ENCODE data around the gene IGF2BP2. TPM values are rescaled to one million over a fixed set of nuclear protein-coding genes. Genes with fewer than 3 reads are reported as not detected.

The IGF2BP2 gene
- total RNA-seq, result 2.9 TPM

DNA sequence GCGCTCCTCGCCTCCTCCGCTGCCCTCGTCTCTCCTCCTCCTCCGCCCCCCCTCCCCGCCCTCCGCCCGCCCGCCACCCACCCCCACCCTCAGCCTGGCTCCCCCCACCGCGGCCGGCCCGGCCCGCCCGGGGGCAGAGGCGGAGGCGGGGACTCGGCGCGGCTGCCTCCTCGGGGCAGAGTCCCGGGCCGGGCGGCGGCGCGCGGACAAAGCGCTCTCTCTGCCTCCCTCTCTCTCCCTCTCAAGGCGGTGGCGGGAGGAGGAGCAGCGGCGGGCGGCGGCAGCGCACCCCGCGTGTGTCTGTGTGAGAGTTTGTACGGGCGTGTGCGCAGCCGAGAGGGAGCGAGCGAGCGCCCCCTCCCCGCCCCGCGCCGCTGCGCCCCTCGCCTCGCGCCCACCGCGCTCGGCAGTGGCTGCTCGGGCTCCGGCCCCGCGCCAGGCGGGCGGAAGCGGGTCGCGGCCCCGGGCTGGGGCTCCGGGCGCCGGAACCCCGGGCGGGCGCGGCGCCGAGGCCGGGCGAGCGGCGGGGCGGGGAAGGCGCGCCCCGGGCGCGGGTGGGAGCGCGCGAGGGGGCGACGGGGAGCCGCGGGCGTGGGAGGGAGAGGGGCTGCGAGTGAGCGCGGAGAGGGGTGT, at the start of gene IGF2BP2:
TSS of gene IGF2BP2 (minus strand) at position 37 of the 633 bp plus-strand sequence. CDS start 82 bp downstream, outside the sequence.
- H3K27ac ChIP-seq, result peak within 1 kb of the TSS in 1 of 2 donors; percentile 29
- TF ChIP-seq, protein P1, sequence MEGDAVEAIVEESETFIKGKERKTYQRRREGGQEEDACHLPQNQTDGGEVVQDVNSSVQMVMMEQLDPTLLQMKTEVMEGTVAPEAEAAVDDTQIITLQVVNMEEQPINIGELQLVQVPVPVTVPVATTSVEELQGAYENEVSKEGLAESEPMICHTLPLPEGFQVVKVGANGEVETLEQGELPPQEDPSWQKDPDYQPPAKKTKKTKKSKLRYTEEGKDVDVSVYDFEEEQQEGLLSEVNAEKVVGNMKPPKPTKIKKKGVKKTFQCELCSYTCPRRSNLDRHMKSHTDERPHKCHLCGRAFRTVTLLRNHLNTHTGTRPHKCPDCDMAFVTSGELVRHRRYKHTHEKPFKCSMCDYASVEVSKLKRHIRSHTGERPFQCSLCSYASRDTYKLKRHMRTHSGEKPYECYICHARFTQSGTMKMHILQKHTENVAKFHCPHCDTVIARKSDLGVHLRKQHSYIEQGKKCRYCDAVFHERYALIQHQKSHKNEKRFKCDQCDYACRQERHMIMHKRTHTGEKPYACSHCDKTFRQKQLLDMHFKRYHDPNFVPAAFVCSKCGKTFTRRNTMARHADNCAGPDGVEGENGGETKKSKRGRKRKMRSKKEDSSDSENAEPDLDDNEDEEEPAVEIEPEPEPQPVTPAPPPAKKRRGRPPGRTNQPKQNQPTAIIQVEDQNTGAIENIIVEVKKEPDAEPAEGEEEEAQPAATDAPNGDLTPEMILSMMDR (IDR thresholded peaks at IDR 0.05), result no peak
- intact Hi-C loops (cut with DNase I), result no loop called here
- H3K36me3 ChIP-seq, result no peaks in the 10 kb centered on the region
- H3K4me1 ChIP-seq, result peaks cover 10 to 12% of the 10 kb centered on the region in 2 donors
- peak within 1 kb of the TSS; percentile 58 to 67 for H3K4me3 ChIP-seq
- DNase-seq (ENCODE audit: low spot score in 2 of 2), result peak in 1 of 2 donors; percentile 66
- peaks cover 12% of the 10 kb centered on the region for H3K27me3 ChIP-seq
- H3K9me3 ChIP-seq, result no peaks in the 10 kb centered on the region

DNA sequence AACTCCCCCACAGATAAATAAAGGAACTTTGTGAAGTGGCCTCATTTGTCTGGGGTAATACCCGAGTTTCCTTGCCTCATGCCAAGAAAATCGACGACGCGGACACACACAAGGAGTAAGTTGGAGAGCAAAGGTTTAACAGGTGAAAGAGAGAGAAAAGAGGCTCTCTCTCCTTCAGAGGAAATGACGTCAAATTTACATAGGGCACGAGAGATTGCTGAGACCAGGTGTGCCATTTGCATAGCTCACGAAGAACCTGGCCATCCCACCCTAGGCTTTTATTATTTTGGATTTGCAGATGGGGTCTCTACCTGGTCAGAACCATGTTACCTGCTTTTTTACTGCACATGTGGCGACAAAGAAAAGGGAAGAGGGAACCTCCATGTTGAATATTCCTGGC, 49.3 kb upstream of the IGF2BP2 start:
- Histone ChIP-seq H3K4me3 (no peak overlapping the region), H3K9me3 (no peaks in the 10 kb centered on the region), H3K27me3 (no peaks in the 10 kb centered on the region), H3K4me1 (no peaks in the 10 kb centered on the region), H3K36me3 (no peaks in the 10 kb centered on the region), H3K27ac (no peak overlapping the region)
- DNase-seq (ENCODE audit: low spot score in 2 of 2), result no peak
- intact Hi-C loops (cut with DNase I), result no loop called here
- TF ChIP-seq, protein P1 (IDR thresholded peaks at IDR 0.05), result no peak

DNA sequence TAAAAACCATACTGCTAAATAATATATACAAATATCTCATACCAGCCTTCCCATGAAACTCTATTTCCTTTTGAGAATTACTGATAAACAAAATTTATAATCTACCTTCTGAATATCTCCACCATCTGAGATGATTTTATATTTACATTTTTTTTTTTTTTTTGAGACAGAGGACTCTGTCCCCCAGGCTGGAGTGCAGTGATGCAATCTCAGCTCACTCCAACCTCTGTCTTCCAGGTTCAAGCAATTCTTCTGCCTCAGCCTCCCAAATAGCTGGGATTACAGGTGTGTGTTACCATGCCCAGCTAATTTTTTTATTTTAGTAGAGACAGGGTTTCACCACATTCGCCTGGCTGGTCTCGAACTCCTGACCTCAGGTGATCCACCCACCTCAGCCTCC, 42.8 kb upstream of the IGF2BP2 start:
- no peaks in the 10 kb centered on the region for H3K9me3 ChIP-seq
- DNase-seq (ENCODE audit: low spot score in 2 of 2), result no peak
- no peak overlapping the region for H3K27ac ChIP-seq
- no peaks in the 10 kb centered on the region for H3K4me1 ChIP-seq
- no peaks in the 10 kb centered on the region for H3K36me3 ChIP-seq
- H3K27me3 ChIP-seq, result no peaks in the 10 kb centered on the region
- no peak overlapping the region for H3K4me3 ChIP-seq
- intact Hi-C loops (cut with DNase I), result no loop called here
- TF ChIP-seq, protein P1 (IDR thresholded peaks at IDR 0.05), result no peak

DNA sequence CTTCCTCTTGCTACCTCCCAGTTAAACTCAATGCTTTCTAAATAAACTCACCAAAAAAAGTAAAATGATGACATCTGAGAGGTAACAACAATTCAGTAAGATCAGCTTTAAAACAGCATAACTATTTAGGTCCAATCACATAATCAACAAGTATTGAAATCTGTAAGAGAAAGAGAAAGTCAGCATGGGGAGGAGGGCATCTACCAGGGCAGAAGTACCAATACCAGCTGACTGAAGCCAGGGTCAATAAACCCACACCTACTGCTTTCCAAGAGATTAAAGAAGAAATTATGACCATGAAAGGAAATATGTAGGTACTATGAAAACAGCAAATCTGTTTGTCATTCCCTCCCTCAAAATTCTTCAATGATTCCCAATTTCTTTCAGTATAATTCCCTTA, 42.2 kb upstream of the IGF2BP2 start:
- intact Hi-C loops (cut with DNase I), result no loop called here
- Histone ChIP-seq H3K27me3 (no peaks in the 10 kb centered on the region), H3K4me3 (no peak overlapping the region), H3K4me1 (no peaks in the 10 kb centered on the region), H3K9me3 (no peaks in the 10 kb centered on the region), H3K36me3 (no peaks in the 10 kb centered on the region), H3K27ac (no peak overlapping the region)
- DNase-seq (ENCODE audit: low spot score in 2 of 2), result no peak
- TF ChIP-seq, protein P1 (IDR thresholded peaks at IDR 0.05), result no peak

DNA sequence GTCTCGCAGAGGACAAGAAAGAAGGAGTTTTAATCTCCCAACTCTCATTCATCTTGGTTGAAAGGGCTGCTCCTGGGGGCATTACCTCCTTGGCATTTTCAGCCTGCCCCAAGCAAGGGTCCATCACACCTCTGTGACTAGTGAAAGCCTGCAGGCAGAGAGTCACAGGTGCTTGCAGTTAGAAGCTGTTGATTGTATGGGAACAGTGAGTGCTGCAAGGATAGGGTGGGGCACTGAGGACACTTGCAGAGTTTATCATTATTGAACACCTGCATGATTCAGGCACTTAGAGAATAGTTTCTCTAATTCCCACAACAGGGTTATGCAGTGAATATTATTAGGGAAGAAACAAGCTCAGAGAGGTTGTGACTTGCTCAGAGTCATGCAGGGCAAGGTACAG, 41.7 kb upstream of the IGF2BP2 start:
- Histone ChIP-seq H3K4me3 (no peak overlapping the region), H3K27me3 (no peaks in the 10 kb centered on the region), H3K9me3 (no peaks in the 10 kb centered on the region), H3K27ac (no peak overlapping the region), H3K36me3 (no peaks in the 10 kb centered on the region), H3K4me1 (no peaks in the 10 kb centered on the region)
- TF ChIP-seq, protein P1 (IDR thresholded peaks at IDR 0.05), result no peak
- no peak for DNase-seq (ENCODE audit: low spot score in 2 of 2)
- intact Hi-C loops (cut with DNase I), result no loop called here

DNA sequence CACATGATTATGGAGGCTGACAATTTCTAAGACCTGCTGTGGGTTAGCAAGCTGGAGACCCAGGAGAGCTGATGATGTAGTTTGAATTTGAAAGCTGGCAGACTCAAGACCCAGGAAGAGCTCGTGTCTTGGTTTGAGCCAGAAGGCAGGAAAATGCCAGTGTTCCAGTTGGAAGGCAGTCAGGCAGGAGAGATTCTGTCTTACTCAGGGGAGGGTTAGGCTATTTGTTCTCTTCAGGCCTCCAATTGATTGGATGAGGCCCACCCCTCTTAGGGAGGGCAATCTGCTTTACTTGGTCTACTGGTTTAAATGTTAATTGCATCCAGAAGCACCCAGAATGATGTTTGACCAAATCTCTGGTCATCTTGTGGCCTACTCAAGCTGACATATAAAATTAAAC, 40.4 kb upstream of the IGF2BP2 start:
- intact Hi-C loops (cut with DNase I), result no loop called here
- no peak overlapping the region for H3K27ac ChIP-seq
- no peaks in the 10 kb centered on the region for H3K4me1 ChIP-seq
- DNase-seq (ENCODE audit: low spot score in 2 of 2), result no peak
- no peaks in the 10 kb centered on the region for H3K36me3 ChIP-seq
- H3K9me3 ChIP-seq, result no peaks in the 10 kb centered on the region
- H3K27me3 ChIP-seq, result no peaks in the 10 kb centered on the region
- TF ChIP-seq, protein P1 (IDR thresholded peaks at IDR 0.05), result no peak
- no peak overlapping the region for H3K4me3 ChIP-seq
